B cell (primary cell): ENCODE data around the gene LIN54. TPM values are rescaled to one million over a fixed set of nuclear protein-coding genes. Genes with fewer than 3 reads are reported as not detected.
A peak's percentile ranks its signal among the peaks of the same experiment; 100 is the strongest.

Experiments used
- ATAC-seq: fragments of 200-7000 bp; cut with Tn5 transposase; one replicate; pipeline ENCODE4 v1.10.0; 2021; ENCODE audit warnings: low read depth, mild to moderate bottlenecking, moderate number of reproducible peaks, moderate library complexity
- CTCF ChIA-PET: fragments of 350-600 bp; sonication (Branson Sonifier 250); formaldehyde crosslinking; loops from one replicate; lab custom pipeline; 2021; ENCODE audit warnings: antibody characterized with exemption, inconsistent platforms; lab: Charles Lee
- POLR2A ChIA-PET: fragments of 350-600 bp; sonication (Branson Sonifier 250); formaldehyde crosslinking; loops from one replicate; lab custom pipeline; 2021; ENCODE audit warnings: antibody characterized with exemption; lab: Charles Lee
- DNase-seq: peaks from one replicate; pipeline ENCODE4 v3.0.0; 2013
- H2AFZ ChIP-seq: 2 replicates; pipeline ENCODE4 v1.6.1; 2012; ENCODE audit warnings: mild to moderate bottlenecking, low read depth, low read length; ENCODE audit not compliant: insufficient read depth, poor library complexity, severe bottlenecking
- H3K27ac ChIP-seq, 2 donors: 1 replicate in 1 of 2; 2 replicates in 1 of 2; pipeline ENCODE4 v1.5.1; 2012 to 2013; ENCODE audit warnings: low read length in 2 of 2, mild to moderate bottlenecking in 2 of 2, moderate library complexity in 1 of 2
- H3K27me3 ChIP-seq, 4 experiments: fragments of 200-600 bp in 1 of 4; sonication (generic) in 1 of 4; replicated peaks in 1 of 4; 1 replicate in 2 of 4; 2 replicates in 2 of 4; pipeline versions ENCODE4 v1.6.1 to v1.7.0; 2013 to 2016; ENCODE audit warnings: low read length in 3 of 4, mild to moderate bottlenecking in 2 of 4, mixed read lengths in 1 of 4, moderate library complexity in 1 of 4; ENCODE audit not compliant: insufficient read depth in 4 of 4, control insufficient read depth in 3 of 4; ENCODE audit errors: control extremely low read depth in 1 of 4
- H3K36me3 ChIP-seq, 2 experiments: replicated peaks in 1 of 2; 1 replicate in 1 of 2; 2 replicates in 1 of 2; pipeline versions ENCODE4 v1.6.1 to v1.7.1; 2013; ENCODE audit warnings: low read length in 1 of 2; ENCODE audit not compliant: insufficient read depth in 2 of 2, control insufficient read depth in 1 of 2; ENCODE audit errors: control extremely low read depth in 1 of 2, extremely low read depth in 1 of 2
- H3K4me1 ChIP-seq, 2 donors: fragments of 200-600 bp in 1 of 2; sonication (generic) in 1 of 2; 1 replicate in 1 of 2; 2 replicates in 1 of 2; pipeline versions ENCODE4 v1.5.1 to v1.6.1; 2013 to 2017; ENCODE audit warnings: low read length in 2 of 2; ENCODE audit not compliant: control insufficient read depth in 2 of 2, insufficient read depth in 2 of 2
- H3K4me2 ChIP-seq: replicated peaks from 2 replicates; pipeline ENCODE3; 2012; ENCODE audit warnings: mild to moderate bottlenecking, low read depth, low read length; ENCODE audit not compliant: poor library complexity, severe bottlenecking
- H3K4me3 ChIP-seq, 5 experiments: fragments of 200-600 bp in 1 of 5; sonication (generic) in 1 of 5; 1 replicate in 3 of 5; 2 replicates in 2 of 5; pipeline versions ENCODE4 v1.5.1 to v1.7.0; 2011 to 2016; ENCODE audit warnings: low read length in 4 of 5, mild to moderate bottlenecking in 4 of 5, low read depth in 2 of 5, control low read depth in 1 of 5, moderate library complexity in 1 of 5; ENCODE audit not compliant: insufficient read depth in 1 of 5; ENCODE audit errors: control extremely low read depth in 1 of 5, extremely low read depth in 1 of 5
- H3K79me2 ChIP-seq: fragments of 200-600 bp; sonication (generic); one replicate; pipeline ENCODE4 v1.6.0; 2016; ENCODE audit warnings: low read length; ENCODE audit not compliant: control insufficient read depth, insufficient read depth
- H3K9ac ChIP-seq: fragments of 200-600 bp; sonication (generic); 2 replicates; pipeline ENCODE4 v1.6.1; 2017; ENCODE audit warnings: mild to moderate bottlenecking, low read length, moderate library complexity
- H3K9me3 ChIP-seq, 3 donors: one replicate each; pipeline versions ENCODE4 v1.6.1 to v1.7.1; 2013; ENCODE audit warnings: low read length in 2 of 3; ENCODE audit not compliant: control insufficient read depth in 2 of 3, insufficient read depth in 1 of 3; ENCODE audit errors: control extremely low read depth in 1 of 3
- H4K20me1 ChIP-seq: 2 replicates; pipeline ENCODE4 v1.6.0; 2012; ENCODE audit warnings: mild to moderate bottlenecking, low read length; ENCODE audit not compliant: insufficient read depth, control insufficient read depth, poor library complexity, severe bottlenecking
- H3K27ac Mint-ChIP-seq: one replicate; pipeline ENCODE4 v1.8.0; 2021; ENCODE audit warnings: mixed read lengths
- H3K27me3 Mint-ChIP-seq: one replicate; pipeline ENCODE4 v1.8.0; 2021; ENCODE audit warnings: mixed read lengths
- H3K4me1 Mint-ChIP-seq: one replicate; pipeline ENCODE4 v1.8.0; 2021; ENCODE audit warnings: mixed read lengths
- H3K4me3 Mint-ChIP-seq: one replicate; pipeline ENCODE4 v1.8.0; 2021; ENCODE audit warnings: mixed read lengths
- H3K9me3 Mint-ChIP-seq: one replicate; pipeline ENCODE4 v1.8.0; 2022; ENCODE audit warnings: mixed read lengths; ENCODE audit not compliant: insufficient read depth
- CTCF ChIP-seq: fragments of 200-600 bp; IDR thresholded peaks from one replicate; pipeline ENCODE4 v1.8.0; 2022; ENCODE audit warnings: antibody characterized with exemption, mild to moderate bottlenecking
- EZH2 ChIP-seq: IDR thresholded peaks from 2 replicates; pipeline ENCODE4 v1.6.1; 2012; ENCODE audit warnings: borderline replicate concordance, low read depth, mild to moderate bottlenecking, moderate library complexity, low read length; ENCODE audit not compliant: insufficient read depth, poor library complexity, severe bottlenecking
- WGBS: methylation state at CpG from one replicate; pipeline ENCODE4 v1.1.5; 2013; ENCODE audit warnings: missing lambda C conversion rate; ENCODE audit not compliant: insufficient coverage; 5-methylcytosine and 5-hydroxymethylcytosine counted together
- intact Hi-C: fragments of 100-400 bp; cut with micrococcal nuclease; formaldehyde crosslinking; loops from one replicate; pipeline ENCODE4 v1.10.0; 2022
- polyA plus RNA-seq: library from polyadenylated mRNA; depleted of rRNA; stranded (reverse); fragments of >200 nt; gene quantifications from 2 replicates; pipeline ENCODE4 v1.2.3, GENCODE V29; 2012
- total RNA-seq, 2 donors: library from RNA; stranded (reverse); fragments of 120-200 nt in 1 of 2; gene quantifications; 1 replicate in 1 of 2; 2 replicates in 1 of 2; pipeline versions ENCODE4 v1.2.3 to v1.2.4, GENCODE V29; 2013 to 2022

LIN54 gene
- total and polyA plus RNA-seq, 2 donors (not counting 1 experiment from before 2014, with no cell fraction given) = 3.8 to 19.2 TPM

- H3K4me2 ChIP-seq = peak overlapping the region; percentile 98
- Mint-ChIP-seq H3K4me3 (peak overlapping the region; percentile 92), H3K4me1 (peaks cover 43% of the 10 kb centered on the region), H3K27me3 (no peaks in the 10 kb centered on the region), H3K9me3 (no peaks in the 10 kb centered on the region), H3K27ac (peak overlapping the region; percentile 91)
- peaks cover 24 to 33% of the 10 kb centered on the region in 2 donors for H3K4me1 ChIP-seq
- ATAC-seq (peak; percentile 89), DNase-seq (peak; percentile 99)
- POLR2A ChIA-PET = interaction anchor here (0.6 to 1.5 kb wide), 8 partner anchors 13 to 583 kb away, joined by 3 to 13 read pairs (median 5); partner anchors contain the start of gene COPS4
- H3K4me3 ChIP-seq = peak overlapping the region; percentile 56 to 87 (median 79)
- WGBS = under 1% methylated on average over 69 of the region's 73 CpGs
- peaks cover 16% of the 10 kb centered on the region for H3K79me2 ChIP-seq
- no peaks in the 10 kb centered on the region for H3K27me3 ChIP-seq
- H3K9ac ChIP-seq = peak overlapping the region; percentile 79
- peak overlapping the region; percentile 37 to 72 for H3K27ac ChIP-seq
- CTCF ChIA-PET = interaction anchor here (1.1 to 2.3 kb wide), 5 partner anchors 20 to 269 kb away, joined by 3 to 10 read pairs (median 4); partner anchors contain the start of genes COPS4 and THAP9
- TF ChIP-seq EZH2 (no peak), CTCF (peak; percentile 59)
- no peaks in the 10 kb centered on the region for H3K36me3 ChIP-seq
- no peaks in the 10 kb centered on the region for H3K9me3 ChIP-seq
- intact Hi-C loops = loop anchor here (1.0 to 10.0 kb wide), 8 partner anchors 21 to 728 kb away; partner anchors contain the start of genes SEC31A and THAP9
- peak overlapping the region; percentile 82 for H2AFZ ChIP-seq
- H4K20me1 ChIP-seq = no peaks in the 10 kb centered on the region
Measured at GRCh38 chr4:83012687-83013419, 2.2 kb upstream of the LIN54 start.
